ENCODE data around the gene CCL20.

DNA sequence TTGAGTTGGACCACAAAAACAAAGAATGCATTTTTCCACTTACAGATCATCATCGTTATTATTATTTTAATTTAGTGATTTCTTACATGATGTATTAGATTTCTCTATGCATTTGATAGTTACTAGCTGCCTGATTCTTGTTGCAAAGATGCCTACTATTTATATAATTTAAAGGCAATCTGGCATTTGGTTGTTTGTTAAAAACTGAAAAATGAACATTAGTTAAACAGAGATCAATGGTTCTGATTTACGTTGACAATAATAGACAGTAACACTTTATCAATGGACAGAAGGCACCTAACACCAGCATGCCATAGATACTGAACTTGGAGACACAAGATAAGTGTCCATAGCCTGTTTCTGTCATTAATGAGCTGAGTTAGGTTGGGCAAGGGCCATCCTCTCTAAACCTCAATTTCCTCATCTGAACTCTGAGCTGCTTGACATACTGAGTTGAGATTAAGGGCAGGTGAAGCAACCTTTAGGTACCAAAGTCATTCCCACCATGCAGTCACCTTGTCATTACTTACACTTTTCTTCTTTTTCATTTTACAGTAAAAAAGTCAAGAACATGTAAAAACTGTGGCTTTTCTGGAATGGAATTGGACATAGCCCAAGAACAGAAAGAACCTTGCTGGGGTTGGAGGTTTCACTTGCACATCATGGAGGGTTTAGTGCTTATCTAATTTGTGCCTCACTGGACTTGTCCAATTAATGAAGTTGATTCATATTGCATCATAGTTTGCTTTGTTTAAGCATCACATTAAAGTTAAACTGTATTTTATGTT lies 3.1 kb downstream of the CCL20 start:
- TF ChIP-seq, protein P1, sequence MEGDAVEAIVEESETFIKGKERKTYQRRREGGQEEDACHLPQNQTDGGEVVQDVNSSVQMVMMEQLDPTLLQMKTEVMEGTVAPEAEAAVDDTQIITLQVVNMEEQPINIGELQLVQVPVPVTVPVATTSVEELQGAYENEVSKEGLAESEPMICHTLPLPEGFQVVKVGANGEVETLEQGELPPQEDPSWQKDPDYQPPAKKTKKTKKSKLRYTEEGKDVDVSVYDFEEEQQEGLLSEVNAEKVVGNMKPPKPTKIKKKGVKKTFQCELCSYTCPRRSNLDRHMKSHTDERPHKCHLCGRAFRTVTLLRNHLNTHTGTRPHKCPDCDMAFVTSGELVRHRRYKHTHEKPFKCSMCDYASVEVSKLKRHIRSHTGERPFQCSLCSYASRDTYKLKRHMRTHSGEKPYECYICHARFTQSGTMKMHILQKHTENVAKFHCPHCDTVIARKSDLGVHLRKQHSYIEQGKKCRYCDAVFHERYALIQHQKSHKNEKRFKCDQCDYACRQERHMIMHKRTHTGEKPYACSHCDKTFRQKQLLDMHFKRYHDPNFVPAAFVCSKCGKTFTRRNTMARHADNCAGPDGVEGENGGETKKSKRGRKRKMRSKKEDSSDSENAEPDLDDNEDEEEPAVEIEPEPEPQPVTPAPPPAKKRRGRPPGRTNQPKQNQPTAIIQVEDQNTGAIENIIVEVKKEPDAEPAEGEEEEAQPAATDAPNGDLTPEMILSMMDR (IDR thresholded peaks at IDR 0.05): no peak
- TF ChIP-seq POLR2A (IDR thresholded peaks at IDR 0.05) (no peak), POLR2AphosphoS5 (IDR thresholded peaks at IDR 0.05) (no peak)
